IMR-90 (cell line): ENCODE results near the gene CLEC1A. TPM values are rescaled to one million over a fixed set of nuclear protein-coding genes. Genes with fewer than 3 reads are reported as not detected.

ENCODE experiments used
- ATAC-seq: fragments of 200-7000 bp; cut with Tn5 transposase; 2 replicates; pipeline ENCODE4 v1.9.1; 2020; ENCODE audit warnings: low read depth, mild to moderate bottlenecking, moderate library complexity
- BruUV-seq: library from RNA; stranded (reverse); fragments of 400-500 nt; replicated peaks from 2 replicates; lab custom pipeline; 2021; lab: Mats Ljungman, UMichigan
- CTCF ChIA-PET: fragments of 300-600 bp; formaldehyde crosslinking; extraction: SDS; loops from one replicate; lab custom pipeline; 2021; ENCODE audit warnings: antibody characterized with exemption; lab: Yijun Ruan, JAX
- POLR2A ChIA-PET: fragments of 300-600 bp; sonication (Branson Sonifier 250); formaldehyde crosslinking; loops from one replicate; lab custom pipeline; 2022; ENCODE audit warnings: antibody characterized with exemption; ENCODE audit not compliant: unreplicated experiment; lab: Charles Lee
- DNase-seq: peaks from one replicate; pipeline ENCODE4 v3.0.0; 2013
- H2AFZ ChIP-seq: replicated peaks from 2 replicates; pipeline ENCODE3; 2013; ENCODE audit warnings: low read length, mild to moderate bottlenecking; ENCODE audit not compliant: poor library complexity
- H2AK5ac ChIP-seq: 2 replicates; pipeline ENCODE4 v1.6.1; 2013; ENCODE audit warnings: low read depth, low read length, inconsistent platforms
- H2AK9ac ChIP-seq: replicated peaks from 2 replicates; pipeline ENCODE3; 2013; ENCODE audit warnings: mild to moderate bottlenecking, low read depth, low read length, moderate library complexity; ENCODE audit not compliant: poor library complexity
- H2BK120ac ChIP-seq: 2 replicates; pipeline ENCODE4 v1.6.1; 2013; ENCODE audit warnings: low read depth, low read length, inconsistent platforms
- H2BK15ac ChIP-seq: 3 replicates; pipeline ENCODE4 v1.6.1; 2013; ENCODE audit warnings: low read depth, low read length, inconsistent platforms
- H2BK20ac ChIP-seq: 2 replicates; pipeline ENCODE4 v1.6.1; 2013; ENCODE audit warnings: low read depth, mild to moderate bottlenecking, inconsistent platforms, low read length, moderate library complexity
- H2BK5ac ChIP-seq: 2 replicates; pipeline ENCODE4 v1.6.1; 2013; ENCODE audit warnings: mild to moderate bottlenecking, low read depth, low read length, inconsistent platforms; ENCODE audit not compliant: poor library complexity, severe bottlenecking
- H3K14ac ChIP-seq: replicated peaks from 2 replicates; pipeline ENCODE4 v1.6.1; 2013; ENCODE audit warnings: low read depth, low read length, inconsistent platforms
- H3K18ac ChIP-seq: 2 replicates; pipeline ENCODE4 v1.6.1; 2013; ENCODE audit warnings: low read depth, low read length, control low read depth
- H3K23ac ChIP-seq: 2 replicates; pipeline ENCODE4 v1.6.1; 2013; ENCODE audit warnings: low read depth, low read length, inconsistent platforms
- H3K27ac ChIP-seq: 2 replicates; pipeline ENCODE4 v1.5.1; 2013; ENCODE audit warnings: mild to moderate bottlenecking, control low read depth, low read length; ENCODE audit not compliant: insufficient read depth
- H3K27me3 ChIP-seq: 2 replicates; pipeline ENCODE4 v1.6.1; 2013; ENCODE audit warnings: low read length; ENCODE audit not compliant: control insufficient read depth, insufficient read depth
- H3K36me3 ChIP-seq: 2 replicates; pipeline ENCODE4 v1.6.1; 2013; ENCODE audit warnings: low read length, mixed read lengths; ENCODE audit not compliant: control insufficient read depth, insufficient read depth
- H3K4ac ChIP-seq: 2 replicates; pipeline ENCODE4 v1.6.1; 2013; ENCODE audit warnings: low read depth, low read length, inconsistent platforms
- H3K4me1 ChIP-seq: 2 replicates; pipeline ENCODE4 v1.6.1; 2013; ENCODE audit warnings: low read length, mixed read lengths; ENCODE audit not compliant: control insufficient read depth, insufficient read depth
- H3K4me2 ChIP-seq: 2 replicates; pipeline ENCODE4 v1.6.1; 2013; ENCODE audit warnings: low read depth, mild to moderate bottlenecking, control low read depth, low read length, moderate library complexity
- H3K4me3 ChIP-seq: 2 replicates; pipeline ENCODE4 v1.5.1; 2013; ENCODE audit warnings: low read depth, mild to moderate bottlenecking, control low read depth, low read length, moderate library complexity; ENCODE audit not compliant: insufficient read depth
- H3K56ac ChIP-seq: 2 replicates; pipeline ENCODE4 v1.6.1; 2013; ENCODE audit warnings: low read length, inconsistent platforms; ENCODE audit not compliant: insufficient read depth; ENCODE audit errors: extremely low read depth
- H3K79me1 ChIP-seq, 2 experiments: 2 replicates each; pipeline ENCODE4 v1.6.1; 2013; ENCODE audit warnings: low read length in 2 of 2, inconsistent platforms in 1 of 2, low read depth in 1 of 2
- H3K9ac ChIP-seq: 2 replicates; pipeline ENCODE4 v1.6.1; 2013; ENCODE audit warnings: low read depth, low read length, control low read depth
- H3K9me1 ChIP-seq: 2 replicates; pipeline ENCODE4 v1.6.1; 2013; ENCODE audit warnings: low read length, inconsistent platforms; ENCODE audit not compliant: insufficient read depth
- H3K9me3 ChIP-seq: 2 replicates; pipeline ENCODE4 v1.6.1; 2013; ENCODE audit warnings: low read length; ENCODE audit not compliant: control insufficient read depth, insufficient read depth
- H4K20me1 ChIP-seq: 2 replicates; pipeline ENCODE4 v1.6.1; 2013; ENCODE audit warnings: low read length, inconsistent platforms; ENCODE audit not compliant: insufficient read depth
- H4K5ac ChIP-seq: 2 replicates; pipeline ENCODE4 v1.6.1; 2013; ENCODE audit warnings: mild to moderate bottlenecking, low read depth, low read length, control low read depth
- H4K8ac ChIP-seq, 2 experiments: 2 replicates each; pipeline ENCODE4 v1.6.1; 2013; ENCODE audit warnings: low read depth in 2 of 2, low read length in 2 of 2, control low read depth in 1 of 2, inconsistent platforms in 1 of 2
- H4K91ac ChIP-seq: 2 replicates; pipeline ENCODE4 v1.6.1; 2013; ENCODE audit warnings: low read depth, low read length, inconsistent platforms; ENCODE audit not compliant: insufficient read depth
- BHLHE40 ChIP-seq: fragments of 150-350 bp; IDR thresholded peaks from 2 replicates; pipeline ENCODE4 v1.6.1; 2016; ENCODE audit warnings: mild to moderate bottlenecking, low read depth, low read length
- CEBPB ChIP-seq: IDR thresholded peaks from 2 replicates; pipeline ENCODE4 v1.6.1; 2012; ENCODE audit warnings: low read depth, low read length, improper control_type of control experiment
- CHD1 ChIP-seq: IDR thresholded peaks from 2 replicates; pipeline ENCODE4 v1.6.1; 2012; ENCODE audit warnings: low read depth, low read length, improper control_type of control experiment
- CTCF ChIP-seq: conservative IDR thresholded peaks from 2 replicates; pipeline ENCODE4 v1.5.1; 2012; ENCODE audit warnings: mild to moderate bottlenecking, low read depth, low read length, improper control_type of control experiment
- ELK1 ChIP-seq: fragments of 150-350 bp; IDR thresholded peaks from 2 replicates; pipeline ENCODE4 v1.6.1; 2016; ENCODE audit warnings: low read depth, mild to moderate bottlenecking, low read length, moderate library complexity, borderline replicate concordance
- FOS ChIP-seq: fragments of 150-350 bp; IDR thresholded peaks from 2 replicates; pipeline ENCODE4 v1.6.1; 2016; ENCODE audit warnings: low read depth, low read length
- MAFK ChIP-seq: IDR thresholded peaks from 2 replicates; pipeline ENCODE4 v1.6.1; 2012; ENCODE audit warnings: low read depth, low read length, improper control_type of control experiment
- MAZ ChIP-seq: IDR thresholded peaks from 2 replicates; pipeline ENCODE4 v1.6.1; 2012; ENCODE audit warnings: low read depth, mild to moderate bottlenecking, low read length, improper control_type of control experiment, moderate library complexity, borderline replicate concordance
- MXI1 ChIP-seq: IDR thresholded peaks from 2 replicates; pipeline ENCODE4 v1.6.1; 2012; ENCODE audit warnings: low read depth, mild to moderate bottlenecking, low read length, moderate library complexity, borderline replicate concordance
- NFE2L2 ChIP-seq: fragments of 150-350 bp; IDR thresholded peaks from 2 replicates; pipeline ENCODE4 v1.6.1; 2016; ENCODE audit warnings: low read depth, mild to moderate bottlenecking, low read length
- POLR2A ChIP-seq: IDR thresholded peaks from 2 replicates; pipeline ENCODE4 v1.6.1; 2012; ENCODE audit warnings: mild to moderate bottlenecking, low read depth, low read length
- RAD21 ChIP-seq: IDR thresholded peaks from 2 replicates; pipeline ENCODE4 v1.6.1; 2012; ENCODE audit warnings: low read length, improper control_type of control experiment
- RCOR1 ChIP-seq: IDR thresholded peaks from 2 replicates; pipeline ENCODE4 v1.6.1; 2012; ENCODE audit warnings: mild to moderate bottlenecking, low read length, improper control_type of control experiment; ENCODE audit not compliant: insufficient replicate concordance
- RFX5 ChIP-seq: IDR thresholded peaks from 2 replicates; pipeline ENCODE4 v1.8.0; 2012; ENCODE audit warnings: low read depth, mild to moderate bottlenecking, low read length, moderate library complexity
- SMC3 ChIP-seq: fragments of 150-350 bp; IDR thresholded peaks from 2 replicates; pipeline ENCODE4 v1.6.1; 2016; ENCODE audit warnings: low read depth, mild to moderate bottlenecking, antibody characterized with exemption, low read length, moderate library complexity
- WGBS, 2 experiments: methylation state at CpG; one replicate each; pipeline versions ENCODE4 v1.1.5 to v1.1.7; 2013; ENCODE audit warnings: missing lambda C conversion rate in 2 of 2; ENCODE audit not compliant: insufficient read length in 1 of 2; ENCODE audit errors: extremely low coverage in 2 of 2; 5-methylcytosine and 5-hydroxymethylcytosine counted together
- dilution Hi-C: fragments of 300-500 bp; cut with HindIII; formaldehyde crosslinking; loops from one replicate; pipeline ENCODE4 v1.14.3; 2018; ENCODE audit warnings: low sequenced_read_pairs; ENCODE audit not compliant: unreplicated experiment
- in situ Hi-C: fragments of 300-500 bp; cut with MboI; formaldehyde crosslinking; loops from 3 replicates; pipeline ENCODE4 v1.14.3; 2019; ENCODE audit warnings: low sequenced_read_pairs, inconsistent platforms, mixed read lengths
- intact Hi-C: fragments of 100-400 bp; cut with micrococcal nuclease; formaldehyde crosslinking; loops from 2 replicates; pipeline ENCODE4 v1.10.0; 2022
- polyA plus RNA-seq, 3 experiments: library from polyadenylated mRNA; depleted of rRNA; stranded (reverse); fragments of >200 nt; gene quantifications; 2 replicates each; pipeline ENCODE4 v1.2.3, GENCODE V29; 2012; ENCODE audit warnings: low replicate concordance in 1 of 3
- total RNA-seq: library from RNA; depleted of rRNA; stranded (reverse); fragments of >200 nt; gene quantifications from 2 replicates; pipeline ENCODE4 v1.2.3, GENCODE V29; 2012

Gene CLEC1A
- total and polyA plus RNA-seq, 2 of the 4 experiments (the other 2 are of a cell fraction): not detected

GRCh38 chr12:10031771-10032175 is 67.0 kb downstream of the CLEC1A start:
- Histone ChIP-seq H2BK15ac (no peak overlapping the region), H3K18ac (peak overlapping the region; percentile 21; the same call in 1 of the 2 replicates), H3K9ac (no peak overlapping the region), H2AK5ac (no peak overlapping the region), H4K8ac (peak overlapping the region in 1 of 2 experiments; percentile 84; a peak in 1 of 4 replicates), H3K4me3 (no peak overlapping the region), H3K56ac (no peak overlapping the region), H2BK20ac (peak overlapping the region; percentile 78; the same call in 1 of the 2 replicates), H3K9me1 (0 out of 2 replicates have a peak, but pooled peaks cover 7% of the 10 kb centered on the region), H3K9me3 (no peaks in the 10 kb centered on the region), H3K14ac (no peak overlapping the region), H4K91ac (no peak overlapping the region; the same call in 1 of the 2 replicates), H3K79me1 (no peaks in the 10 kb centered on the region), H2BK5ac (peak overlapping the region; percentile 71), H3K4me1 (no peaks in the 10 kb centered on the region; the same call in 1 of the 2 replicates), H3K23ac (no peak overlapping the region), H4K5ac (no peak overlapping the region), H3K27me3 (no peaks in the 10 kb centered on the region), H3K27ac (peak overlapping the region; percentile 54), H2AFZ (peak overlapping the region; percentile 17), H4K20me1 (no peaks in the 10 kb centered on the region), H2BK120ac (peak overlapping the region; percentile 94), H2AK9ac (no peak overlapping the region), H3K36me3 (no peaks in the 10 kb centered on the region), H3K4me2 (no peak overlapping the region), H3K4ac (no peak overlapping the region)
- in situ Hi-C loops: no loop called here
- intact Hi-C loops: loop anchor here (2.0 to 5.0 kb wide), 3 partner anchors 159 to 525 kb away; no protein-coding TSS in a partner anchor
- ChIA-PET CTCF (interaction anchor here (0.6 to 1.5 kb wide), 3 partner anchors 17 to 108 kb away, joined by 4 to 6 read pairs (median 4); no protein-coding TSS in a partner anchor), POLR2A (interaction anchor here (0.6 to 1.1 kb wide), 2 partner anchors 156 to 158 kb away, joined by 3 to 6 read pairs; no protein-coding TSS in a partner anchor)
- WGBS, 2 experiments: 40% methylated on average over 1 of the region's 5 CpGs; no CpG with 5 or more reads in 1 of the 2 experiments
- no peak for TF ChIP-seq RFX5
- peak; percentile 68 for TF ChIP-seq RCOR1
- TF ChIP-seq CHD1: no peak
- peak; percentile 71 for TF ChIP-seq CEBPB
- TF ChIP-seq BHLHE40: 0 out of 2 replicates have a peak, but pooled peaks have one; percentile 8
- TF ChIP-seq ELK1: no peak
- no peak for TF ChIP-seq MAZ
- no peak for TF ChIP-seq POLR2A
- TF ChIP-seq FOS: 0 out of 2 replicates have a peak, but pooled peaks have one; percentile 11
- TF ChIP-seq RAD21: no peak
- no peak for TF ChIP-seq SMC3
- no peak for TF ChIP-seq MAFK
- no peak for TF ChIP-seq NFE2L2
- TF ChIP-seq CTCF: no peak
- TF ChIP-seq MXI1: no peak
- DNase-seq (peak; percentile 87), ATAC-seq (peak; percentile 85)
- no TSS peak for BruUV-seq
- dilution Hi-C loops: no loop called here
